ENCODE measurements around the gene ZCCHC7. TPM values are rescaled to one million over a fixed set of nuclear protein-coding genes. Genes with fewer than 3 reads are reported as not detected.

Gene ZCCHC7
- total and polyA plus RNA-seq, 10 of the 15 experiments (the other 5 are each of a cell fraction or from before 2014, with no cell fraction given), result 42.9 to 178 (median 53.3) TPM

DNA sequence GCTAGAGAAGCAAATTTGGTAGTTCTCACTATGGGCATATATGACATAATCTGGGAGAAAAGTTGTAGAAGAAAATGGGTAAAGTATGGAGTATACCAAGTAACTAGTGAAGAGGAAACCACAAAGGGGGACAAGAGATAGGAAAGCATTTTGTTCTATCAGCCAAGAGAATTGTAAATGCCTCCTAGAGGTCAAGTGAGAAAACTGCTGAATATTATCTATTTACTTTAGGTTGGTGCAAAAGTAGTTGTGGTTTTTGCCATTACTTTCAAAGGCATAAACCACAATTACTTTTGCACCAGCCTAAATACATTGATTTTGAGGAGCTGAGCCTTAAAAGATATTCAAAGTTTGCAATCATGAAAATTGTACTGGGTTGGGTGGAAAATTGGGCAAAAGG, 175.4 kb downstream of the ZCCHC7 start (continued):
- TF ChIP-seq, protein P1, sequence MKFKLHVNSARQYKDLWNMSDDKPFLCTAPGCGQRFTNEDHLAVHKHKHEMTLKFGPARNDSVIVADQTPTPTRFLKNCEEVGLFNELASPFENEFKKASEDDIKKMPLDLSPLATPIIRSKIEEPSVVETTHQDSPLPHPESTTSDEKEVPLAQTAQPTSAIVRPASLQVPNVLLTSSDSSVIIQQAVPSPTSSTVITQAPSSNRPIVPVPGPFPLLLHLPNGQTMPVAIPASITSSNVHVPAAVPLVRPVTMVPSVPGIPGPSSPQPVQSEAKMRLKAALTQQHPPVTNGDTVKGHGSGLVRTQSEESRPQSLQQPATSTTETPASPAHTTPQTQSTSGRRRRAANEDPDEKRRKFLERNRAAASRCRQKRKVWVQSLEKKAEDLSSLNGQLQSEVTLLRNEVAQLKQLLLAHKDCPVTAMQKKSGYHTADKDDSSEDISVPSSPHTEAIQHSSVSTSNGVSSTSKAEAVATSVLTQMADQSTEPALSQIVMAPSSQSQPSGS (IDR thresholded peaks at IDR 0.05; ENCODE audit: low read length), result peak; percentile 40; the same call in 1 of the 2 replicates
- TF ChIP-seq SMARCA5 (IDR thresholded peaks at IDR 0.05) (peak; percentile 30), RUNX3 (IDR thresholded peaks at IDR 0.05; ENCODE audit: low read length) (peak; percentile 81)
- TF ChIP-seq, protein P2, sequence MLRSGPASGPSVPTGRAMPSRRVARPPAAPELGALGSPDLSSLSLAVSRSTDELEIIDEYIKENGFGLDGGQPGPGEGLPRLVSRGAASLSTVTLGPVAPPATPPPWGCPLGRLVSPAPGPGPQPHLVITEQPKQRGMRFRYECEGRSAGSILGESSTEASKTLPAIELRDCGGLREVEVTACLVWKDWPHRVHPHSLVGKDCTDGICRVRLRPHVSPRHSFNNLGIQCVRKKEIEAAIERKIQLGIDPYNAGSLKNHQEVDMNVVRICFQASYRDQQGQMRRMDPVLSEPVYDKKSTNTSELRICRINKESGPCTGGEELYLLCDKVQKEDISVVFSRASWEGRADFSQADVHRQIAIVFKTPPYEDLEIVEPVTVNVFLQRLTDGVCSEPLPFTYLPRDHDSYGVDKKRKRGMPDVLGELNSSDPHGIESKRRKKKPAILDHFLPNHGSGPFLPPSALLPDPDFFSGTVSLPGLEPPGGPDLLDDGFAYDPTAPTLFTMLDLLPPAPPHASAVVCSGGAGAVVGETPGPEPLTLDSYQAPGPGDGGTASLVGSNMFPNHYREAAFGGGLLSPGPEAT (IDR thresholded peaks at IDR 0.05; ENCODE audit: low read depth), result 0 out of 2 replicates have a peak, but pooled peaks have one; percentile 27

DNA sequence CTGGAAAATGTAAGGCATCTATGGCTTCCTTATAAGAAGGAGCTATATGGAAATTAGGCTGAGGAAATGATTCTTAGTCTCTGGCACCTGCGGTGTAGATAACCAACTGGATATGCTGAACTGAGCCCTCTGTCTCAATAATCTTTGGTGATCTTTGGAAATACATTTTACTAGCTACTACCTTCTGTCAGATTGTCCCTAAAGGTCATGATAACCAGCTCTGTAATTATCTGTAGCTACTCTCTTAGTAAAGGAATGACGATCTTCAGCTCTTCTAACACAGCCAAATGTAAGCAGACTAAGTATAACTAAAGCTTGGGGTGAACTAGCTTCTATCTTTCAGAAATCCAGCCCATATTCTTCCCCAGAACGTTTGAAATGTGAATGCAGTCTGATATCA, 177.2 kb downstream of the ZCCHC7 start:
- in situ Hi-C loops (cut with MboI), result no loop called here
- ChIA-PET SMC1A (ENCODE audit: uncharacterized antibody, unreplicated experiment) (interaction anchor here (0.6 to 5.4 kb wide), 36 partner anchors 10 to 504 kb away, joined by 3 to 40 read pairs (median 4); no protein-coding TSS in a partner anchor), POLR2A (interaction anchor here (0.8 to 2.0 kb wide), 12 partner anchors 10 to 301 kb away, joined by 3 to 6 read pairs (median 3); no protein-coding TSS in a partner anchor), CTCF (interaction anchor here (0.8 to 4.2 kb wide), 21 partner anchors 11 to 425 kb away, joined by 3 to 21 read pairs (median 4); no protein-coding TSS in a partner anchor), RAD21 (ENCODE audit: unreplicated experiment) (interaction anchor here (0.5 to 8.5 kb wide), 23 partner anchors 7 to 425 kb away, joined by 3 to 104 read pairs (median 4); no protein-coding TSS in a partner anchor)
- no peak overlapping the region for H2AFZ ChIP-seq (ENCODE audit: control insufficient read depth, low read depth, low read length)
- FAIRE-seq (no peak), ATAC-seq (no peak), DNase-seq (ENCODE audit: low read depth, low spot score) (no peak)
- no TSS peak for BruUV-seq (replicated peaks)
- WGBS (ENCODE audit: insufficient coverage, insufficient replicate concordance, low lambda C conversion rate, missing lambda C conversion rate), result 50% methylated on average over 3 of the region's 3 CpGs
- H3K36me3 ChIP-seq (ENCODE audit: control insufficient read depth in 2 of 2, insufficient read depth in 2 of 2, low read length in 1 of 2), result no peaks in the 10 kb centered on the region; a peak in 3 of 4 replicates
- peaks cover 84% of the 10 kb centered on the region for H3K79me2 ChIP-seq (ENCODE audit: control insufficient read depth, insufficient read depth, low read length)
- H4K20me1 ChIP-seq (ENCODE audit: control insufficient read depth, insufficient read depth), result no peaks in the 10 kb centered on the region
- H3K9ac ChIP-seq (ENCODE audit: control insufficient read depth, insufficient read depth, low read length), result no peak overlapping the region
- no peak overlapping the region for H3K4me3 ChIP-seq
- no peaks in the 10 kb centered on the region for H3K27me3 ChIP-seq (replicated peaks in 1 of 2; ENCODE audit: control insufficient read depth in 2 of 2, insufficient read depth in 2 of 2, low read length in 1 of 2)
- H3K4me1 ChIP-seq (ENCODE audit: control insufficient read depth, insufficient read depth, low read length), result peaks cover 66% of the 10 kb centered on the region
- H3K9me3 ChIP-seq (replicated peaks; ENCODE audit: control insufficient read depth, insufficient read depth, low read length), result no peaks in the 10 kb centered on the region
- no peak overlapping the region for H3K27ac ChIP-seq (ENCODE audit: control insufficient read depth, insufficient read depth)
- H3K4me2 ChIP-seq (ENCODE audit: control insufficient read depth, insufficient read depth), result no peak overlapping the region
- intact Hi-C loops (cut with micrococcal nuclease; ENCODE audit: unreplicated experiment), result no loop called here
- TF ChIP-seq, protein P3, sequence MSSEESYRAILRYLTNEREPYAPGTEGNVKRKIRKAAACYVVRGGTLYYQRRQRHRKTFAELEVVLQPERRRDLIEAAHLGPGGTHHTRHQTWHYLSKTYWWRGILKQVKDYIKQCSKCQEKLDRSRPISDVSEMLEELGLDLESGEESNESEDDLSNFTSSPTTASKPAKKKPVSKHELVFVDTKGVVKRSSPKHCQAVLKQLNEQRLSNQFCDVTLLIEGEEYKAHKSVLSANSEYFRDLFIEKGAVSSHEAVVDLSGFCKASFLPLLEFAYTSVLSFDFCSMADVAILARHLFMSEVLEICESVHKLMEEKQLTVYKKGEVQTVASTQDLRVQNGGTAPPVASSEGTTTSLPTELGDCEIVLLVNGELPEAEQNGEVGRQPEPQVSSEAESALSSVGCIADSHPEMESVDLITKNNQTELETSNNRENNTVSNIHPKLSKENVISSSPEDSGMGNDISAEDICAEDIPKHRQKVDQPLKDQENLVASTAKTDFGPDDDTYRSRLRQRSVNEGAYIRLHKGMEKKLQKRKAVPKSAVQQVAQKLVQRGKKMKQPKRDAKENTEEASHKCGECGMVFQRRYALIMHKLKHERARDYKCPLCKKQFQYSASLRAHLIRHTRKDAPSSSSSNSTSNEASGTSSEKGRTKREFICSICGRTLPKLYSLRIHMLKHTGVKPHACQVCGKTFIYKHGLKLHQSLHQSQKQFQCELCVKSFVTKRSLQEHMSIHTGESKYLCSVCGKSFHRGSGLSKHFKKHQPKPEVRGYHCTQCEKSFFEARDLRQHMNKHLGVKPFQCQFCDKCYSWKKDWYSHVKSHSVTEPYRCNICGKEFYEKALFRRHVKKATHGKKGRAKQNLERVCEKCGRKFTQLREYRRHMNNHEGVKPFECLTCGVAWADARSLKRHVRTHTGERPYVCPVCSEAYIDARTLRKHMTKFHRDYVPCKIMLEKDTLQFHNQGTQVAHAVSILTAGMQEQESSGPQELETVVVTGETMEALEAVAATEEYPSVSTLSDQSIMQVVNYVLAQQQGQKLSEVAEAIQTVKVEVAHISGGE (CRISPR knock-in tag; IDR thresholded peaks at IDR 0.05), result no peak
- TF ChIP-seq NFYA (IDR thresholded peaks at IDR 0.05; ENCODE audit: borderline replicate concordance, low read depth, low read length), result no peak
- TF ChIP-seq, protein P4, sequence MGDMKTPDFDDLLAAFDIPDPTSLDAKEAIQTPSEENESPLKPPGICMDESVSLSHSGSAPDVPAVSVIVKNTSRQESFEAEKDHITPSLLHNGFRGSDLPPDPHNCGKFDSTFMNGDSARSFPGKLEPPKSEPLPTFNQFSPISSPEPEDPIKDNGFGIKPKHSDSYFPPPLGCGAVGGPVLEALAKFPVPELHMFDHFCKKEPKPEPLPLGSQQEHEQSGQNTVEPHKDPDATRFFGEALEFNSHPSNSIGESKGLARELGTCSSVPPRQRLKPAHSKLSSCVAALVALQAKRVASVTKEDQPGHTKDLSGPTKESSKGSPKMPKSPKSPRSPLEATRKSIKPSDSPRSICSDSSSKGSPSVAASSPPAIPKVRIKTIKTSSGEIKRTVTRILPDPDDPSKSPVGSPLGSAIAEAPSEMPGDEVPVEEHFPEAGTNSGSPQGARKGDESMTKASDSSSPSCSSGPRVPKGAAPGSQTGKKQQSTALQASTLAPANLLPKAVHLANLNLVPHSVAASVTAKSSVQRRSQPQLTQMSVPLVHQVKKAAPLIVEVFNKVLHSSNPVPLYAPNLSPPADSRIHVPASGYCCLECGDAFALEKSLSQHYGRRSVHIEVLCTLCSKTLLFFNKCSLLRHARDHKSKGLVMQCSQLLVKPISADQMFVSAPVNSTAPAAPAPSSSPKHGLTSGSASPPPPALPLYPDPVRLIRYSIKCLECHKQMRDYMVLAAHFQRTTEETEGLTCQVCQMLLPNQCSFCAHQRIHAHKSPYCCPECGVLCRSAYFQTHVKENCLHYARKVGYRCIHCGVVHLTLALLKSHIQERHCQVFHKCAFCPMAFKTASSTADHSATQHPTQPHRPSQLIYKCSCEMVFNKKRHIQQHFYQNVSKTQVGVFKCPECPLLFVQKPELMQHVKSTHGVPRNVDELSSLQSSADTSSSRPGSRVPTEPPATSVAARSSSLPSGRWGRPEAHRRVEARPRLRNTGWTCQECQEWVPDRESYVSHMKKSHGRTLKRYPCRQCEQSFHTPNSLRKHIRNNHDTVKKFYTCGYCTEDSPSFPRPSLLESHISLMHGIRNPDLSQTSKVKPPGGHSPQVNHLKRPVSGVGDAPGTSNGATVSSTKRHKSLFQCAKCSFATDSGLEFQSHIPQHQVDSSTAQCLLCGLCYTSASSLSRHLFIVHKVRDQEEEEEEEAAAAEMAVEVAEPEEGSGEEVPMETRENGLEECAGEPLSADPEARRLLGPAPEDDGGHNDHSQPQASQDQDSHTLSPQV (IDR thresholded peaks at IDR 0.05), result no peak
- TF ChIP-seq, protein P5, sequence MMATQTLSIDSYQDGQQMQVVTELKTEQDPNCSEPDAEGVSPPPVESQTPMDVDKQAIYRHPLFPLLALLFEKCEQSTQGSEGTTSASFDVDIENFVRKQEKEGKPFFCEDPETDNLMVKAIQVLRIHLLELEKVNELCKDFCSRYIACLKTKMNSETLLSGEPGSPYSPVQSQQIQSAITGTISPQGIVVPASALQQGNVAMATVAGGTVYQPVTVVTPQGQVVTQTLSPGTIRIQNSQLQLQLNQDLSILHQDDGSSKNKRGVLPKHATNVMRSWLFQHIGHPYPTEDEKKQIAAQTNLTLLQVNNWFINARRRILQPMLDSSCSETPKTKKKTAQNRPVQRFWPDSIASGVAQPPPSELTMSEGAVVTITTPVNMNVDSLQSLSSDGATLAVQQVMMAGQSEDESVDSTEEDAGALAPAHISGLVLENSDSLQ (IDR thresholded peaks at IDR 0.05), result no peak
- TF ChIP-seq NRF1 (conservative IDR thresholded peaks at IDR 0.05; ENCODE audit: low read depth, low read length), result no peak
- no peak for TF ChIP-seq EED (IDR thresholded peaks at IDR 0.05; ENCODE audit: low read depth)

Measured in GM12878 (cell line).